H54 (cell line): Measurements from ENCODE around the gene ZNF316.
"Not testable (repeated sequence)": the region's sequence is repeated elsewhere in the genome, so short reads cannot be mapped to it uniquely, and the experiment has no call there.

Experiments
- DNase-seq: peaks from one replicate; pipeline ENCODE4 v3.0.0; 2011; ENCODE audit warnings: low spot score, mixed read lengths; ENCODE audit not compliant: insufficient read length
- FAIRE-seq: peaks from 3 replicates; lab custom pipeline; 2011; peaks lifted over from hg19 to GRCh38; lab: Jason Lieb, UNC
- POLR2A ChIP-seq: IDR thresholded peaks from 2 replicates; pipeline ENCODE4 v1.6.1; 2011; ENCODE audit warnings: low read depth, mild to moderate bottlenecking, low read length

ZNF316 gene

GRCh38 chr7:6655636-6656385 lies 18.7 kb downstream of the ZNF316 start:
- FAIRE-seq (no peak), DNase-seq (no peak)
- TF ChIP-seq POLR2A, result no peak

GRCh38 chr7:6656413-6656812 lies 19.3 kb downstream of the ZNF316 start:
- DNase-seq (no peak), FAIRE-seq (no peak)
- TF ChIP-seq POLR2A, result no peak

- DNase-seq, result peak; percentile 74
- no peak for TF ChIP-seq POLR2A
- FAIRE-seq, result no peak
Observed at GRCh38 chr7:6658618-6659345, 21.7 kb downstream of the ZNF316 start.

GRCh38 chr7:6670851-6671250 lies 33.7 kb downstream of the ZNF316 start:
- FAIRE-seq, DNase-seq: not testable (repeated sequence)

- no peak for TF ChIP-seq POLR2A
- FAIRE-seq, result no peak
- DNase-seq, result no peak
Observed at GRCh38 chr7:6675807-6676405, 38.8 kb downstream of the ZNF316 start.

GRCh38 chr7:6680146-6680545 lies 43.0 kb downstream of the ZNF316 start:
- FAIRE-seq, result no peak

GRCh38 chr7:6691103-6691502 lies 54.0 kb downstream of the ZNF316 start:
- FAIRE-seq (no peak), DNase-seq (no peak)
- TF ChIP-seq POLR2A, result no peak

More at GRCh38 chr7:6680146-6680545, 43.0 kb downstream of the ZNF316 start:
- no peak for DNase-seq
- TF ChIP-seq POLR2A, result no peak

GRCh38 chr7:6691609-6692106 lies 54.5 kb downstream of the ZNF316 start:
- FAIRE-seq (no peak), DNase-seq (no peak)
- no peak for TF ChIP-seq POLR2A

GRCh38 chr7:6700793-6701192 lies 63.7 kb downstream of the ZNF316 start:
- DNase-seq (no peak), FAIRE-seq (no peak)

GRCh38 chr7:6701860-6702259 lies 64.7 kb downstream of the ZNF316 start:
- FAIRE-seq, result no peak

More at GRCh38 chr7:6700793-6701192, 63.7 kb downstream of the ZNF316 start:
- TF ChIP-seq POLR2A, result no peak

More at GRCh38 chr7:6701860-6702259, 64.7 kb downstream of the ZNF316 start:
- TF ChIP-seq POLR2A, result no peak
- DNase-seq, result no peak
